A549 (cell line): Measurements from ENCODE around the gene MLXIP.

Source experiments
- EP300 ChIP-seq, 2 experiments: fragments of >200 bp; sonication (Bioruptor Twin); formaldehyde crosslinking; IDR thresholded peaks; 2 replicates in 1 of 2; 3 replicates in 1 of 2; pipeline ENCODE4 v1.6.1; 2016 to 2017
- TF ChIP-seq, protein P1 (sequence below): fragments of >200 bp; sonication (Bioruptor Twin); formaldehyde crosslinking; IDR thresholded peaks from 3 replicates; pipeline ENCODE4 v1.5.1; 2016

- TF ChIP-seq, protein P1, sequence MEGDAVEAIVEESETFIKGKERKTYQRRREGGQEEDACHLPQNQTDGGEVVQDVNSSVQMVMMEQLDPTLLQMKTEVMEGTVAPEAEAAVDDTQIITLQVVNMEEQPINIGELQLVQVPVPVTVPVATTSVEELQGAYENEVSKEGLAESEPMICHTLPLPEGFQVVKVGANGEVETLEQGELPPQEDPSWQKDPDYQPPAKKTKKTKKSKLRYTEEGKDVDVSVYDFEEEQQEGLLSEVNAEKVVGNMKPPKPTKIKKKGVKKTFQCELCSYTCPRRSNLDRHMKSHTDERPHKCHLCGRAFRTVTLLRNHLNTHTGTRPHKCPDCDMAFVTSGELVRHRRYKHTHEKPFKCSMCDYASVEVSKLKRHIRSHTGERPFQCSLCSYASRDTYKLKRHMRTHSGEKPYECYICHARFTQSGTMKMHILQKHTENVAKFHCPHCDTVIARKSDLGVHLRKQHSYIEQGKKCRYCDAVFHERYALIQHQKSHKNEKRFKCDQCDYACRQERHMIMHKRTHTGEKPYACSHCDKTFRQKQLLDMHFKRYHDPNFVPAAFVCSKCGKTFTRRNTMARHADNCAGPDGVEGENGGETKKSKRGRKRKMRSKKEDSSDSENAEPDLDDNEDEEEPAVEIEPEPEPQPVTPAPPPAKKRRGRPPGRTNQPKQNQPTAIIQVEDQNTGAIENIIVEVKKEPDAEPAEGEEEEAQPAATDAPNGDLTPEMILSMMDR, result no peak
- TF ChIP-seq EP300 (IDR thresholded peaks at IDR 0.05), result no peak
Measured at GRCh38 chr12:122060081-122060501, 18.5 kb upstream of the MLXIP start.
